ENCODE data around the gene MAST1.
A peak's percentile ranks its signal among the peaks of the same experiment; 100 is the strongest.
"Not testable (repeated sequence)": the region's sequence is repeated elsewhere in the genome, so short reads cannot be mapped to it uniquely, and the experiment has no call there.

MAST1 gene

DNA sequence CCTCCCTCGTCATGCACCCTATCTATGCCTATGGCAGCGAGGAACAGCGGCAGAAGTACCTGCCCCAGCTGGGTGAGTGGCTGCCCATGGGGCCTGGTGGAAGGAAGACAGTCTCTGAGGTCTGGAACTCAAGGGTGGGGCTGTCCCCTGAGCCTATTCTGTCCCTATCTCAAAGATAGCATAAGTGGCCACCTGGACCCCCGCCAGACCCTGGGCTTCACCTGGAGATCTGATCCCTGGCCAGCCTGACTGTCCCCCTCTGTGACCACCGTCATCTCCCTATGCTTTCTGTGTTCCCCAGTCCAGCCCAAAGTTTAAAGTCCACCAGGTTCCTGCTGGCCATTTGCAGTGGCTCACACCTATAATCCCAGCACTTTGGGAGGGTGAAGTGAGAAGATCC, 55.3 kb downstream of the MAST1 start:
- no peak for DNase-seq (ENCODE audit: low spot score)

DNA sequence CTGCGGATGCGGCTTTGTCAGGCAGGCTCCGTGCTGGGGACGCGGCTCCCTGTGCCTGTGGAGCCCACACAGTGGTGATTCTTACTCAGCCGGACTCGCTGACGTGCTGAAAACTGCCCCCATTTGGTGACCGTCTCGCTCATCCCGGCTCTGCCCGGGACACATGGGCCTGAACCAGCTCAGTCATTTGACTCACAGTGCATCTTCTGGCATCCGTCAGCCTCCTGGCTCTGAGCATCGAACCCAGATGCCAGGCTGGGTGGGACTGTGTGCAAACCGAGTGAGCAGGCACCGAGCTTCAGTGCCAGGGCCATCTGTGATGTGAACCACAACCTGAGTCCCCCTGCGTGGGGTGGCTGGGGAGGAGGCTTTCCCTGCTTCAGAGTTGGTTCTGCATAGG, 58.1 kb downstream of the MAST1 start:
- no peak for DNase-seq (ENCODE audit: low spot score)

DNA sequence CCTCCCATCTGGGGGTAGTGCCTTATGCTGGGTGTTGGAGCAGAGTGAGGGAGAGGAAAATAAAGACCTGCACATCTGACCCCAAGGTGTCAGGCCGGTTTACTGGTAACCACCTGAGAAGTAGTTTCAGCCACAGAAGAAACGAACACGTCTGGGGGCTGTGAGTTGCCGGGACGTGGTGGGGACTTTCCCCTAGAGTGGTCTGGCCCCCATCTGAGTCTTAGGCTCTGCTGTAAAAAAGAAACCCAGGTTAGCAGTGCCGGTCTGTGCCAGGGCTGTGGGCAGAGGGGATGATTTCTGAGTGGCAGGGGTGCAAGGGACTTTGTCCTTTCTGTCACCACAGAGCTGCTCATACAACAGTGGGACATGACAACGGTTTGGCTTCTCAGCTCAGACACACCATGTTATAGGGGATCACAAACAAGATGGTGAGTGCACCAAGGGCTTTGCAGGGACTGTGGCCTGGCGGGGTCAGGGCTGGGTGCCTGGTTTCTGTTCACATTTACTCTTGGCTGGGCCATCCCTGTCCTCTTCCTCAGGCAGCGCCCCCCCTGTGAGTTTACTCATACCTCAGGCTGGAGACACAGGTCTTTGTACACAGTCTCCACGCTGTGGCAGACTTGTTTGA, 61.7 kb downstream of the MAST1 start:
- DNase-seq (ENCODE audit: low spot score), result no peak

DNA sequence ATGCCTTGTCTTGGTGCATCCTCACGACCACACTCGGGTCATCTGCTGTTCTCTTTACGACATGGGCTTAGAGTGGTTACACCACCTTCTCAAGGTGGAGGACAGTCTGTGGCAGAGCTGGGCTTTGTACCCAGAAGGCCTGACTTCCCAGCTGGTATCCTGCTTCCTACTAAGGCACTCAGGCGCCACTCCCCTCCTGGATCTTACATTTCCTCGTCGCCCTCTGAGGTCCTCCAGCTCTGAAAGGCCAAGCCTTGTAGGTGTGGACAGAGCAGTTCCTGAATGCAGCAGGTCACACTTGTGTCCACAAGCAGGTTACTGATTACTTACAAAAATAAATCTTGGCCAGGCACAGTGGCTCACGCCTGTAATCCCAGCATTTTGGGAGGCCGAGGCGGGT, 68.9 kb downstream of the MAST1 start:
- DNase-seq (ENCODE audit: low spot score), result no peak

DNA sequence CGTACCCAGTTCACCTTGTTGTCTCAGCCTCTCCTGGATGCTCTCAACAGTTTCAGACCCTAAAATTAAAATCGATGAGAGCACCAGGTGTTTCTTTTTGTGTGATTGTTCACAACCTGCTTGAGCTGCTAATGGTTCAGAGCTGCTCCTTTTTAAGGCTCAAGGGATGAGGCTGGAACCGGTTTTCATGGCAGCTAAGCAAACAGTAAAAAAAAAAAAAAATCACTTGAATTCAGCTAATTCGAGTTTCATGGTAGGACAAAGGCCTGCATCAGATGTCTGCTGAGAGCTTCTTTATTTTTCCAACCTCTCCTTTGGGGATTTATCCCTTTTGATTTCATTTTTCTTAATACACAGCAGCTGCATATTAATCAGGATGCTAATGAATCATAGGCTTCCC, 74.3 kb downstream of the MAST1 start:
- DNase-seq (ENCODE audit: low spot score), result no peak

DNA sequence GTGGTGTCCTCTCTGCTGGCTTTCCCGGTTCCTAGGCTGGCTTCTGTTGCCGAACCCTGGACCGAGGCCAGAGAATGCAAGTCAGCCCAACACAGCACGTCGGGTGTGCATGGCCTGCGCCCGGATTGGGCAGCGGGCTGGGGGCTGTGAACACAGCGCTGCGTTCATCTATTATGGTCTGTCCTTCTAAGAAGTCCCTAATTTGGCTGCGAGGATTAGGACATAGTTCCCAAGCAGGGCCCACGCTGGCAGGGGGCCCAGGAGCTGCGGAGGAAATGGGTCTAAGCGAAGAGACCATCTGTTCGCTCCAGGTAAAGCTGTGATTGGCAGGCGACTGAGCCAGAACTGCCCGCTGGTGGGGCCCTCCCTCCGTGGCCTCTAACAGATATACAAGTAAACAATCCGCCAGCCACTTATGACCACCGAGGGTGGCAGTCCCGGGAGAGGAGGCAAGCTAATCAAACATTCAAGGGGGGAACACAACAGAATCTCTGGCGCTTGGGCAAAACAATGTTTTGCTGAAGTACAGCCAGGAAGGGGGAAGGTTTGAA, 74.8 kb downstream of the MAST1 start:
- DNase-seq (ENCODE audit: low spot score), result peak; percentile 68

DNA sequence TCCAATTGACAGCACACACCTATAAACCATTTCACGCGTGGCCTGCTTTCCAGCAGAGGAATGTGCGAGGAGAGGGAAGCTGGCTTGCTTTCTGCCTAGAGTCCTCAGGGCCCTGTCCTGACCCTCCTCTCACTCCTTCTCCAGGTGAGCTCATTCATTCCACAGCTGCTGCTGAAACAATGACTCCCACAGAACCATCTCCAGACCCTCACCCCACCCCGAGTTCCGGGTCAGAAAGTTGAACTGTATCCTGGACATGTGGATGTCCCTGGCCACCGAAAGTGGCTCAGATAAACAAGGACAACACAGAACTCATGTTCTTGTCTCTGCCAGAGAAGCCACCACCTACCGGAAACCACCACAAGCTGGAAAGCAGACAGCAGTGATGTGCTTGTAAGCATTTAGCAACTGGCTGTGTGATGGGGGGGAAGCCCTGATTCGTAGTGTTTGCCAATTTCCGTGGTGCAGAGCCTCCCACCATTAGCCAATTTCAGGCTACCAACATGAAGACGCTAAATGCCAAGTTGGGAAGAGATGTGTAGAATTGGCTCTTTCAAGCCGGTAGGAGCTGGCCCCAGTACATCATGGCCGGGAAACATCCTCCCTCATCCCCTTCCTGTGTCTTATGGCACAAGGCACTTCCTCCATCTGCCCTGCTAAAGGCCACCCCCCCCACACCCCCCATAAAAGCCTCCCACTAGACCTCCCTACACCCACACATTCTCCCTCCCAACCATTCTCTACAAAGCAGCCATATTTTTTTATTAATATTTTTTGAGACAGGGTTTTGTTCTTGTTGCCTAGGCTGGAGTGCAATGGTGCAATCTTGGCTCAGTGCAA, 75.8 kb downstream of the MAST1 start:
- DNase-seq (ENCODE audit: low spot score), result no peak

DNA sequence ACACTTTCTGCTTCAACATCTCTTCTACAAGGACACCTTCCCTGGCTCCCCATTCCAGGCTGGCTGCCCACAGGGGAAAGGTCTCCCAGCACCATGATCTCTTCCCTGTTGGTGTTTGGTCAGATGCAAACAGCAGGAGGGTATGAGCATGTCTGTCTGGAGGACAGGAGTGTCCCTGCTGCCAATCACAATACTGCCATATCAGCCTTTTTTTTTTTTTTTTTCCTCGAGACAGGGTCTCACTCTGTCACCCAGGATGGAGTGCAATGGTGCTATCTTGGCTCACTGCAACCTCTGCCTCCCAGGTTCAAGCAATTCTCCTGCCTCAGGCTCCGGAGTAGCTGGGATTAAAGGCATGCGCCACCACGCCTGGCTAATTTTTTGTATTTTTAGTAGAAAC, 77.5 kb downstream of the MAST1 start:
- not testable (repeated sequence) for DNase-seq (ENCODE audit: low spot score)

DNA sequence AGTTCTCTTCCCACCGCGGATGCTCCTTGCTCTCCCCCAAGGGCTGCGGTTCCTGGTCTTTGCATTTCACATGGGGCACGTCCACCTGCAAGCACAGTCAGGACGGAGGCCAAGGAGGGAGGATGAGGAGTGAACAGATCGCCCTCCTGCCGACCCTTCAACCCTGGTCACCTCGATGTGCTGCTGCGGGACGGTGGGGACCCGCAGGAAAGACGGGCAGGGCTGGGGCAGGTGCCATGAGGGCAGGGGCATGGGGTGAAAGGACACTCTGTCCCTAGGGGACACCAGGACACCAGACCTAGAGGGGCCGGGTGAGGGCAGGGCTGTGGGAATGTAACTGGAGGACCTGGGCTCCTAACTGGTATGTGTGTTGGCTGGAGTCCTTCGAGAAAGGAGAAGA, 79.9 kb downstream of the MAST1 start:
- DNase-seq (ENCODE audit: low spot score), result no peak

DNA sequence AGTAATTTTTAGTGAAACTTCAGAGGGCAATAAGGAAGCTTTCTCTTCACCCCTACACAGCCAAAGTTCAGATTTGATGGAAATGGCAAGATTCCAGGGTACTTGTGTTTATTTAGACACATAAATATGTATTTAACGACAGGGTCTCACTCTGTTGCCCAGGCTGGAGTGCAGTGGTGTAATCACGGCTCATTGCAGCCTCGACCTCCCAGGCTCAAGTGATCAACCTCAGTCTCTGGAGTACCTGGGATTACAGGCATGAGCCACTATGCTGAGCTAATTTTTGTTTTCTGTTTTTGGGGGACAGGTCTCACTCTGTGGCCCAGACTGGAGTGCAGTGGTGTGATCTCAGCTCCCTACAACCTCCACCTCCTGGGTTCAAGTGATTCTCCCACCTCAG, 82.7 kb downstream of the MAST1 start:
- DNase-seq (ENCODE audit: low spot score), result no peak

DNA sequence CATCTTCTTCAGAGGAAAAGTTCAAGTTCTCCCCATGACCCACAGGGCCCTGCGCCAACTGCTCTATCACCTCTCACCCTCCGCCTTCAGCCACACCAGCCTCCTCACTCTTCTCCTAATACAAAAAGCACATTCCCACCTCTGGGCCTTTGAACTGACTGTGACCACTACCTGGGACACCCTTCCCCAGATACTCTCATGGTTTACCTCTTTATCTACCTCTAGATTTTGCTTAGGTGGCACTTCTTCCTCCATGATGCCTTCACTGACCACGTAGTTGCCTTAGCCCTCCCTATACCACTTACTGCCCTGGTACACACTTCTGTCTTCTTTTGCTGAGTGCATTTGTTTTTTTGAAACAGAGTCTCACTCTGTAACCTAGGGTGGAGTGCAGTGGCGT, 84.6 kb downstream of the MAST1 start:
- DNase-seq (ENCODE audit: low spot score), result no peak
